Parathyroid adenoma (tissue), 2 donors: ENCODE results near the gene LSM3.

ENCODE experiments used
- H2AFZ ChIP-seq: fragments of 300-600 bp; sonication (generic); one replicate; pipeline ENCODE4 v1.7.0; 2017; ENCODE audit warnings: antibody characterized with exemption, mild to moderate bottlenecking
- H3K27ac ChIP-seq: fragments of 300-600 bp; sonication (generic); one replicate; pipeline ENCODE4 v1.7.0; 2017
- H3K27me3 ChIP-seq: fragments of 300-600 bp; sonication (generic); one replicate; pipeline ENCODE4 v1.7.0; 2017; ENCODE audit warnings: low read length; ENCODE audit not compliant: control insufficient read depth, insufficient read depth
- H3K36me3 ChIP-seq: fragments of 300-600 bp; sonication (generic); one replicate; pipeline ENCODE4 v1.7.0; 2017; ENCODE audit warnings: low read length; ENCODE audit not compliant: control insufficient read depth, insufficient read depth
- H3K4me1 ChIP-seq: fragments of 300-600 bp; sonication (generic); one replicate; pipeline ENCODE4 v1.7.0; 2017; ENCODE audit warnings: control low read depth
- H3K4me2 ChIP-seq: fragments of 300-600 bp; sonication (generic); one replicate; pipeline ENCODE4 v1.7.0; 2017; ENCODE audit warnings: low read length
- H3K4me3 ChIP-seq: fragments of 300-600 bp; sonication (generic); one replicate; pipeline ENCODE4 v1.7.0; 2017; ENCODE audit warnings: low read depth, low read length
- H3K79me2 ChIP-seq: fragments of 300-600 bp; sonication (generic); one replicate; pipeline ENCODE4 v1.7.0; 2017; ENCODE audit warnings: control low read depth
- H3K9ac ChIP-seq: fragments of 300-600 bp; sonication (generic); one replicate; pipeline ENCODE4 v1.7.0; 2017; ENCODE audit warnings: mild to moderate bottlenecking
- H3K9me3 ChIP-seq: fragments of 300-600 bp; sonication (generic); one replicate; pipeline ENCODE4 v1.7.0; 2017; ENCODE audit warnings: low read length; ENCODE audit not compliant: control insufficient read depth
- TF ChIP-seq, protein P1 (sequence below): fragments of 300-600 bp; sonication (generic); IDR thresholded peaks from one replicate; pipeline ENCODE4 v1.7.0; 2017; ENCODE audit warnings: antibody characterized with exemption, mild to moderate bottlenecking
- donor health status: primary hyperparathyroidism.

Gene LSM3

GRCh38 chr3:14209581-14210289, 31.1 kb downstream of the LSM3 start:
- no peaks in the 10 kb centered on the region for H3K9me3 ChIP-seq
- no peak overlapping the region for H2AFZ ChIP-seq
- TF ChIP-seq, protein P1, sequence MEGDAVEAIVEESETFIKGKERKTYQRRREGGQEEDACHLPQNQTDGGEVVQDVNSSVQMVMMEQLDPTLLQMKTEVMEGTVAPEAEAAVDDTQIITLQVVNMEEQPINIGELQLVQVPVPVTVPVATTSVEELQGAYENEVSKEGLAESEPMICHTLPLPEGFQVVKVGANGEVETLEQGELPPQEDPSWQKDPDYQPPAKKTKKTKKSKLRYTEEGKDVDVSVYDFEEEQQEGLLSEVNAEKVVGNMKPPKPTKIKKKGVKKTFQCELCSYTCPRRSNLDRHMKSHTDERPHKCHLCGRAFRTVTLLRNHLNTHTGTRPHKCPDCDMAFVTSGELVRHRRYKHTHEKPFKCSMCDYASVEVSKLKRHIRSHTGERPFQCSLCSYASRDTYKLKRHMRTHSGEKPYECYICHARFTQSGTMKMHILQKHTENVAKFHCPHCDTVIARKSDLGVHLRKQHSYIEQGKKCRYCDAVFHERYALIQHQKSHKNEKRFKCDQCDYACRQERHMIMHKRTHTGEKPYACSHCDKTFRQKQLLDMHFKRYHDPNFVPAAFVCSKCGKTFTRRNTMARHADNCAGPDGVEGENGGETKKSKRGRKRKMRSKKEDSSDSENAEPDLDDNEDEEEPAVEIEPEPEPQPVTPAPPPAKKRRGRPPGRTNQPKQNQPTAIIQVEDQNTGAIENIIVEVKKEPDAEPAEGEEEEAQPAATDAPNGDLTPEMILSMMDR, result no peak
- H3K79me2 ChIP-seq, result no peaks in the 10 kb centered on the region
- H3K27me3 ChIP-seq, result no peaks in the 10 kb centered on the region
- H3K36me3 ChIP-seq, result no peaks in the 10 kb centered on the region
- H3K9ac ChIP-seq, result no peak overlapping the region
- H3K27ac ChIP-seq, result no peak overlapping the region
- H3K4me3 ChIP-seq, result no peak overlapping the region
- H3K4me2 ChIP-seq, result no peak overlapping the region
- H3K4me1 ChIP-seq, result peaks cover 4% of the 10 kb centered on the region

DNA sequence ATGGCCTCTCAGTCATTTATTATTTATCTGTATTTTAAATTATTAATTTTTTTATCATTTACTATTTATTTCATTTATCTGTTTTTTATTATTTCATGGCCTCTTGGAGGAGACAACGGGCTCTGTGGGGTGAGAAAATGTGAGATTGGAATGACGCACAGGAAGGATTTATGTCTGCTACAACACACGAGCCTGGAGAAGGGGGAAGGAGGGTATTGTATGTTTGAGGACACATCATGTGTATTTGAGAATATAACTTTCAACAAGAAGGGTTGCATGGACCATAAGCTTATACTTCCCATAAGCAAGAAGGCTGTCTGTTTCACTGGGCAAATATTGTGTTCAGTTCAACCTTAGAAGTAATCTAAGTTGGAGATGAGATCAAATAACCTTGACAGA, 31.7 kb downstream of the LSM3 start:
- H3K27ac ChIP-seq, result no peak overlapping the region
- H3K9ac ChIP-seq, result no peak overlapping the region
- no peaks in the 10 kb centered on the region for H3K27me3 ChIP-seq
- H3K4me1 ChIP-seq, result no peaks in the 10 kb centered on the region
- H3K4me3 ChIP-seq, result no peak overlapping the region
- no peak overlapping the region for H3K4me2 ChIP-seq
- no peaks in the 10 kb centered on the region for H3K9me3 ChIP-seq
- H2AFZ ChIP-seq, result no peak overlapping the region
- H3K79me2 ChIP-seq, result no peaks in the 10 kb centered on the region
- H3K36me3 ChIP-seq, result no peaks in the 10 kb centered on the region
- TF ChIP-seq, protein P1, result no peak

DNA sequence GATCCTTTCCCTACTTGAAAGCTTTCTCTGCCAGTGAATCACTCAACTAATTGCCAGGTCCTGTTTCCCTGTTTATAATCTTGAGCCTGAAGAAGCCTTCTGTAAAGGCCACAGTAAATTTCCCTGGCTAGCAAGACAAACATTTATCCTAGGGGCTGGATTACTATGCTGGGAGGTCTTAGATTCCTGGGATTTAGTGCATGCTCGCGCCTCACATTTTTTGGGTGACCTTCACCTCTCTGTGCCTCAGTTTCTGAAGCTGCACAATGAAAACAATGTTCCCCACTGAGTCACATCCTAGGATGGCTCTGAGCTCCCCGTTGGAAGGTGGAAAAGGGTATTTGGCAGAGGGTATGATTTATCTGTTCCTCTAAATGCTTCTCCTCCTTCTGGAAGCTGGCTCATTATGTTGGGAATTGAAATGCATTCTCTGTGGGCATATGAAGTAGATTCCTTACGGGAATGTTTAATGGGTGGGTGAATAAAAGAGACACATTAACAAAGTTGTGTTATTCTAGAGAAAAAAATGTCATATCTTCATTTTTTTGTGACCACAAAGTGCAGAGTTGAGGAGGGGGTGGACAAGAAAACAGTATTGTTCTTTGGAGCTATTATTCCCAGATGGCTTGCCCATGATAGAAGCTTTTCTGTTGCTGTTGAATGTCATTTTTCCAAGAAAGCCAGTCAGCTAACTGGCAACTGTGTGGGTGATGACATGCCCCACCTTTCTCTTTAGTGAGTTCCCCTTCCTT, 32.4 kb downstream of the LSM3 start:
- no peaks in the 10 kb centered on the region for H3K4me1 ChIP-seq
- TF ChIP-seq, protein P1, result no peak
- H3K4me2 ChIP-seq, result no peak overlapping the region
- no peaks in the 10 kb centered on the region for H3K27me3 ChIP-seq
- H3K27ac ChIP-seq, result no peak overlapping the region
- H2AFZ ChIP-seq, result no peak overlapping the region
- H3K9me3 ChIP-seq, result no peaks in the 10 kb centered on the region
- H3K9ac ChIP-seq, result no peak overlapping the region
- H3K4me3 ChIP-seq, result no peak overlapping the region
- H3K79me2 ChIP-seq, result no peaks in the 10 kb centered on the region
- H3K36me3 ChIP-seq, result no peaks in the 10 kb centered on the region

DNA sequence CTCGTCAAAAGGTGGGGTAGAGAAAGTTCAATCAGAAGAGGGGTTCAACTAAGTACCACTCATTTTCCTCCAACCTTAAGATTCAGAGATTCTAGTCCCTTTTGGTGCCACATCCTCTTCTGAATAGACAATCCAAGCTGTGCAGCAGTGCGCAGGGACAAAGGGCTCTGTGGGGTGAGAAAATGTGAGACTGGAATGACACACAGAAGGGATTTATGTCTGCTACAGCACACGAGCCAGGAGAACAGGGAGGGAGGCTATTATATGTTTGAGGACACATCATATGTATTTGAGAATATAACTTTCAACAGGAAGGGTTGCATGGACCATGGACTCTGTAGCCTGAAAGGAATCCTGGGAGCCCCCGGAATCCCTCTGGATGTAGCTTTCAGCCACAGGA, 33.0 kb downstream of the LSM3 start:
- Histone ChIP-seq H3K36me3 (no peaks in the 10 kb centered on the region), H3K9ac (no peak overlapping the region)

More for the DNA sequence above, 33.0 kb downstream of the LSM3 start:
- no peaks in the 10 kb centered on the region for H3K9me3 ChIP-seq
- TF ChIP-seq, protein P1, result no peak
- H3K4me3 ChIP-seq, result no peak overlapping the region
- H2AFZ ChIP-seq, result no peak overlapping the region
- no peak overlapping the region for H3K4me2 ChIP-seq
- no peaks in the 10 kb centered on the region for H3K79me2 ChIP-seq
- no peaks in the 10 kb centered on the region for H3K27me3 ChIP-seq
- H3K4me1 ChIP-seq, result no peaks in the 10 kb centered on the region
- no peak overlapping the region for H3K27ac ChIP-seq
